ENCODE data around the gene ALPK1. TPM values are rescaled to one million over a fixed set of nuclear protein-coding genes. Genes with fewer than 3 reads are reported as not detected.

Gene ALPK1
- 10 to 100 TPM; 14.0 to 14.7 TPM for total RNA-seq

DNA sequence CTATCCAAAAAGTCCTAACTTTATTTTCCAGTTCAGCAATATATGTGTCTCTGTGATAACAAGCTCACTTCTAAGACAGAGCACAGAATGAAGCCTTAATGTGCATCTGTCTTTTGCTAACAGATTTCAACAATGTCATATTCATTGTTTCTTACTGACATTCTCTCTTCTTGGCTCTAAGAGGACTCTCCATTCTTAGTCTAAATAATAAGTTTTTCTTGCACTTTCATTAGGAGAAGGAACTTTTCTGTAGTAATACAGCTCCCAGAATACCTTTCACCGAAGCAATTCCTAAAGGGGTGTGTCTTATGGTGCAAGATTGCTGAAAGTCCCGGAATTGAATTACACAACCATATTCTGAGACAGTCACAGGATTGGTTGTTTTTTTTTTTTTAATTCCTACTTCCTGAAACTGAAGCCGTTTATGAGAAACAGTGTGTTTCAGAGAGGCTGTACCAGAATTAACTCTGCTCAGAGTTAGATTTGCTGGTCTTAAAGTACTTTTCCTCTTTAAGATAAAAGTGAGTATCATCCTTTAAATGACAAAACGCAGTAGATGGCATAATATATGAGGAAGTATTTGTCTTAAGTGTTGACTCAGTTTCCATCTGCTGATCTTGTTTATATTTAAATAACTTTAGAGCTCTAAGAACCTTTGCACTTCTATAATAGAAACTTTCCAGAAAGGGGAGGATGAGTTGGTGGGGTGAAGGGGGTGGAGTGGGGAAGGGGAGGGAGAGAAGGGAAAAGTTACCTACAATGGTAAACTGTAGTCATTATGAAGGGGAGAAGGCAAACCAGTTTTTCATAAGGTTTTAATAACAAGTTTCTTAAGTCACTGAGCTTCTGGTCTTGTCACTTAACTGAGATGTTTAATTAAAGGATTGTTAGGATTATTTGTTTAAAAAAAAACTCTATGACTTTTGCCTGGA, at the start of gene ALPK1:
ALPK1 (plus strand) TSS at position 421 of the 932 bp plus-strand sequence.
- H3K4me3 Mint-ChIP-seq, result peak within 1 kb of the TSS; percentile 84
- DNase-seq, result no peak

DNA sequence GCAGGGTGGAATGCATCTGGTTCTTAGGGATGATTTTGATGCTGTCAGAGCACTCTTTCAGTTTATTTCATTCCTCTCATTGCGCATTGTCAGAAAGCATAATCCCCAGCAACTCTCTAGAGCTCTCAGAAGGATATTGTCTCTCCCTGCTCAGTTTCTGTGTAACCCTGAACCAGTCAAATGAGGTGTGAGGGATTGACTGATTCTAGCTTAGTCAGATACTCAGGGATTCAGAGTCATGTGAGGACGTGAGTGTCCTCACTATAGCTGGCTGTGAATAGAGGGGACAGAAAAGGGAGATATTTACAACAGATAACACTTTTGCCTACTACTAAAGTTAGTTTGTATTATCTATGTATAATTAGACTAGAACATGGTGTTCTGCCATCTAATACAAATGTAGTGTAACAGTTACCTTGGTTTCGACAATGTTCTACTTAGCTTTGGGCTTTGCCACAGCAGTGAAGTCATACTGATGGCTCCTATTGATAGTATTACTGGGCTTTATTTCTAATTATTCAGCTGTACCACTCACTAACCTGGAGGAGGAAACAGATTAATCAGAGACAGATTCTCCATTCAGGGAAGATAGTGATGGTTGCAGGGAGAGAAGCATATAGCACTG, 46.0 kb upstream of the ALPK1 start:
- no peaks in the 10 kb centered on the region for H3K36me3 Mint-ChIP-seq
- no peaks in the 10 kb centered on the region for H3K9me3 Mint-ChIP-seq
- H3K4me3 Mint-ChIP-seq, result no peak overlapping the region
- H3K27me3 Mint-ChIP-seq, result no peaks in the 10 kb centered on the region
- peaks cover 14% of the 10 kb centered on the region for H3K4me1 Mint-ChIP-seq
- DNase-seq, result no peak
- no peak overlapping the region for H3K27ac Mint-ChIP-seq

More for the DNA sequence above, at the start of gene ALPK1:
- H3K4me1 Mint-ChIP-seq, result peaks cover 24% of the 10 kb centered on the region
- no peaks in the 10 kb centered on the region for H3K36me3 Mint-ChIP-seq
- H3K9me3 Mint-ChIP-seq, result no peaks in the 10 kb centered on the region
- H3K27ac Mint-ChIP-seq, result peak within 1 kb of the TSS; percentile 92
- H3K27me3 Mint-ChIP-seq, result no peaks in the 10 kb centered on the region

DNA sequence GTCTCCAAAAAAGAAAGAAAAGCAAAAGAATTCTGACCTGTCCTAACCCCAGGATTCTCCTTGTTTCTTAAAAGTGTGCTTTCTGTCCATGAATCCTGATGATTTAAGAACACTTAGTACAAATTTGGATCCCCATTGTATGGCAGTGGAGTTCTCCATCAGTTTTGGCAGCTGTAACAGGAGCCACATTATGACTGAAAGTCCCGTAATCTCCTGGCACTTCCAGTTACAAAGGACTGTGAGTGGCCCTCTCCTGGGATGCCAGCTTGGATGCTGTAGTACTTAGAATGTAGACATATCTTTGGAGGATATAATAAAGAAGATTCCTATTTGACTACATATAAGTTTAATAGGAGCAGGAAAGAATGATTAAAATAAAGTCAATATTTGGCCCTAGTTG, 44.9 kb upstream of the ALPK1 start:
- H3K4me3 Mint-ChIP-seq, result no peak overlapping the region

DNA sequence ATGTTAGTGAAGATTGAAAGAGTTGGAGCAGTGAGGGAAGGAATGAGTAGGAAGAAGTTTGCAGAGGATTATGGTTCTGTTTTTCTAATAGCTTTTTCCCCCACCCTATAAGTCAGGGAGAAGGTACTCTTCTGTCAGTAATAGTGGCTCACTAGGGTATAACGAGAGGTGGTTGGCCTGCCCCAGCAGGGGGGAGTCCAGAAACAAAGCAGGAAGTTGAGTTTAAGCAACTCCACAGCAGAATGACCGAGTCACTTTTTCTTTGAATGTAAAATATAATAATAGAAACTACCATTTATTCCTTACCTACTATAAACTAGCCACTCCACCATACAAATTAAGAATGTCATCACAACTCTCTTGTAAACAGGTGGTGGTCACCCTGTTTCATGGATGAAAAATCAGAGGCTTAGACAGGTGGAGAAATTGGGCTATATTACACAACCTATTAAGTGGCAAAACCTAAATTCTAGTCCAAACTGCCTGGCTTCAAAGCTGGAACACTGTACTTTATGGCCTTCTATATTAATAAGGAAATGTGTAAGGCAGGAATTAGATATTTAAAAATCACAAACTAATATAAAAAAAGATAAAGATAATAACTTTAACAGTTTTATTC, 43.7 kb upstream of the ALPK1 start:
- Mint-ChIP-seq H3K4me3 (no peak overlapping the region), H3K9me3 (no peaks in the 10 kb centered on the region), H3K27ac (no peak overlapping the region), H3K36me3 (peaks cover 2% of the 10 kb centered on the region), H3K27me3 (no peaks in the 10 kb centered on the region), H3K4me1 (peaks cover 9% of the 10 kb centered on the region)
- no peak for DNase-seq

More for the DNA sequence above, 44.9 kb upstream of the ALPK1 start:
- H3K9me3 Mint-ChIP-seq, result no peaks in the 10 kb centered on the region
- DNase-seq, result no peak
- H3K4me1 Mint-ChIP-seq, result peaks cover 14% of the 10 kb centered on the region
- H3K36me3 Mint-ChIP-seq, result peaks cover 2% of the 10 kb centered on the region
- no peak overlapping the region for H3K27ac Mint-ChIP-seq
- H3K27me3 Mint-ChIP-seq, result no peaks in the 10 kb centered on the region

DNA sequence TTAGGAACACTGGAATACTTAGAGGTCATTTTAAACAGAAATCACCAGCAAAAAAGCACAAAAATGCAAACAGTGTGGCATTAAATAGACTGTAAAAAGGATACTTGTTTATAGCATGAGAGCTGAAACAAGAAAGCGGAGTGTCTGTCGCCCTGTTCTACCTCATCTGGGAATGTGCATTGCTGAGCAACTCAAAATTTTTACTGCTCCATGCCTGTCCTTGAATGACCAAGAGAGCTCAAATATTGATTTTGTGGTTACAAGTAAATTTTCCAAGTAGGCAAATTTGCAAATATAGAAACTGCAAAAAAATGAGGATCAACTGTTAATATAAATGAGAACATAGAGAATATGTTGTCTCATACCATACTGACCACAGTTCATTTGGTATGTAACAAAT, 40.1 kb upstream of the ALPK1 start:
- peaks cover 5% of the 10 kb centered on the region for H3K4me1 Mint-ChIP-seq
- H3K27ac Mint-ChIP-seq, result no peak overlapping the region
- no peaks in the 10 kb centered on the region for H3K27me3 Mint-ChIP-seq
- H3K4me3 Mint-ChIP-seq, result no peak overlapping the region
- peaks cover 2% of the 10 kb centered on the region for H3K36me3 Mint-ChIP-seq
- no peak for DNase-seq
- no peaks in the 10 kb centered on the region for H3K9me3 Mint-ChIP-seq

DNA sequence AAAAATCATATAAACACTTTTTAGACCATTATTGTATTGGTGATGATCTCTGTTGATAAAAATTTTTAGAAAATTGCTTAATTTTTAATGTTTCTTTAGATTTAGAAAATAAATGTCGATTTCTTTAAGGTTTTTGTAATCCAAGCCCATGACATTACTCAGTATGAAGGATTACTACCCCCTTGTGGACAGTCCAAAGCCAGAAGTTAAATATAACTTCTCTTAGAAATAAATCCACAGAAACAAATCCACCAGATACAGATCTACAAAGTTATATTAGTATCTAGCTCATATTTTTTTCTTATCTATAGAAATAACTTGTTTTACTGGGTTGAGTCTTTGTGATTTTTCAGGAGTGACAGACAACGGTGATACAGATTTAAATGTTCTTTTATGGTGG, 30.3 kb upstream of the ALPK1 start:
- no peaks in the 10 kb centered on the region for H3K27me3 Mint-ChIP-seq
- peaks cover 14% of the 10 kb centered on the region for H3K36me3 Mint-ChIP-seq
- DNase-seq, result no peak
- no peak overlapping the region for H3K27ac Mint-ChIP-seq
- H3K9me3 Mint-ChIP-seq, result no peaks in the 10 kb centered on the region
- peaks cover 24% of the 10 kb centered on the region for H3K4me1 Mint-ChIP-seq
- H3K4me3 Mint-ChIP-seq, result no peak overlapping the region

DNA sequence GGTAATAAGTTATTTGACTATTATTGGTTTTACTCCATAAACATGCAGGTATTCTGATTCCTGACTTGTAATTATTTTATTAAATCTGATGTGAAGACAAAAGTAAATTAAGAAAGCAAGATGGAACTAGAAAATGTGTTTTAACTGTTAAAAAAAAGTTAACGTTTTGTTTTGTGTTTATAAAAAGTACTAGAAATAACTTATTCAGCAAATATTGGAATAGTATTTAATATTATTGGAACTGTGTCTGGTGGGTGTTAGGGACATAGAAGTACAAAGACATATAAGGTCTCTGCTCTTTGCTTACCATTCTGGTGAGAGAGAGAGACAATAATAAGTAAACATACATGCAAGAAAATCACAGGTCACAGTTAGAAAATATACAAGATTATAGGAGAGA, 27.1 kb upstream of the ALPK1 start:
- Mint-ChIP-seq H3K9me3 (no peaks in the 10 kb centered on the region), H3K27ac (peak overlapping the region; percentile 59), H3K27me3 (no peaks in the 10 kb centered on the region), H3K36me3 (peaks cover 32% of the 10 kb centered on the region), H3K4me1 (peaks cover 45% of the 10 kb centered on the region), H3K4me3 (no peak overlapping the region)
- DNase-seq, result no peak

DNA sequence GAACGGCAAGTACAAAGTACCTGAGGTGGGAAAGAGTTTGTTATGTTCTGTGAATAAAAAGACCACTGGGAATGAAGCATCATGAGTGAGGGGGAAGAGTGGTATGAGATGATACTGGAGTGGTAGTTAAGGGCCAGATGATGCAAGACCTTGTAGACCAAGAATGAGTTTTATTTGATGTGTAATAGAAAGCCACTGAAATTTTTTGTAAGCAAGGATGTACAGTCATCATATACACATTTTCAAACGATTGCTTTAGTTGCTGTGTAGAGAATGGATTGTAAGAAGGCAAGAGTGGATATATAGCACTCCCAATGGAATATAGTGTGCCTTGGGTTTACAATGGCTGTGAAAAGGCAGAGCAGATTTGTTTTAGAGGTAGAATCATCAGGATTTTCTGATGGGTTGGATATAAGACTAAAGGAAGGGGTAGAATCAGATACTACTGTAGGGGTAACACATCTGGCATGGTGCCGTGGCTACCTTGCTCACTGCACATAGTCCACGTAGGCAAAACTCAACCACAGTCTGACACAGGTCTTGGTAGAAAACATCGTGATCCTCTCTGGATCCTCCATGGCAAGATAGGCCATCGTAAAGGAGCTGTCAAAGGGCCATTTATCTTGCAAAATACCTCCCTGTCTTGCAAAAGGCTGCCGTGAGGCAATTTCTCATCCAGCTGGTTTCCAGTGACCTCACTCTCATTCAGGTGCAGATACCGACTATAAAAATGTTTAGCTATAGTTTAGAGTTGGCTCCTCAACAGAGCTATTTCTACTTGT, 26.3 kb upstream of the ALPK1 start:
- Mint-ChIP-seq H3K4me3 (no peak overlapping the region), H3K4me1 (peaks cover 49% of the 10 kb centered on the region), H3K9me3 (no peaks in the 10 kb centered on the region), H3K27ac (peak overlapping the region; percentile 59), H3K36me3 (peaks cover 34% of the 10 kb centered on the region), H3K27me3 (no peaks in the 10 kb centered on the region)
- DNase-seq, result no peak

DNA sequence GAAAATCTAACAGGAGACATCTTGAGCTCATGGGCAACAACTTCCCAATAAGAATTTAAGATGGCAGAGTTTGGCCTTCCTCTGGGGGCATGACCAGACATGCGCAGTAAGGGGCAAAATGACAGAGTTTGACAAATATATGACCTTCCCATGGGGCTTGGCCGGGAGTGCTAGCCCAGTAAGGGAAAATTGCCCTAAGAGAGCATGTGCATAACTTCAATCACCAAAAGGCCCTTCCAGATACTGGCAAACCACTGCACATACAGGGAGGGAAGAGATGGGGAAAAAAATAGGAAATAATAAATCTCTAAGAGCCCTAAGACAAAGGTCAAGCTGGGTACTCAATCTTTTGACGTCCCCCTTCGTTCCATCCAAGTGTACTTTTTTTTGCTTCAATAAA, 24.9 kb upstream of the ALPK1 start:
- H3K4me1 Mint-ChIP-seq, result peaks cover 53% of the 10 kb centered on the region

DNA sequence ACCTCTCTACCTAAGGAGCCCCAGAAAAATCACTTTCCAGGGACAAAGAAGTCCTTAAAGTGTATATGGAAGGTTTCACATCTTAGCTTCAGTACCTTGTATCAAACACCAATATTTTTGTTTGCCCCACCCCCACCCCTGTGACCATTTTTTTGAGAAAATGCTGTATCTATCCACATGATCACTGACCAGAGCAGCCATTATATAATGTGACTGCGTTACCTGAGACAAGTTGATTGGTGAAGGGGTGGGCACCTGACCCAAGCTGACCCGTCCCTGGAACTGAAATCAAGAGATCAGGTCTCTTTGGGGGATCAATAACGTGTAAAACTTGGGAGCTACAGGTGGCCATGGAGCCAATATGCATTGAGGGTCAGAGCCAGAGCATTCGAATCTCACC, 22.2 kb upstream of the ALPK1 start:
- no peak for DNase-seq
- peaks cover 61% of the 10 kb centered on the region for H3K36me3 Mint-ChIP-seq
- peaks cover 69% of the 10 kb centered on the region for H3K4me1 Mint-ChIP-seq
- no peaks in the 10 kb centered on the region for H3K9me3 Mint-ChIP-seq
- H3K4me3 Mint-ChIP-seq, result no peak overlapping the region
- H3K27ac Mint-ChIP-seq, result peak overlapping the region; percentile 53
- H3K27me3 Mint-ChIP-seq, result no peaks in the 10 kb centered on the region

More for the DNA sequence above, 24.9 kb upstream of the ALPK1 start:
- Mint-ChIP-seq H3K27ac (peak overlapping the region; percentile 22), H3K9me3 (no peaks in the 10 kb centered on the region), H3K4me3 (no peak overlapping the region), H3K27me3 (no peaks in the 10 kb centered on the region), H3K36me3 (peaks cover 42% of the 10 kb centered on the region)
- no peak for DNase-seq

DNA sequence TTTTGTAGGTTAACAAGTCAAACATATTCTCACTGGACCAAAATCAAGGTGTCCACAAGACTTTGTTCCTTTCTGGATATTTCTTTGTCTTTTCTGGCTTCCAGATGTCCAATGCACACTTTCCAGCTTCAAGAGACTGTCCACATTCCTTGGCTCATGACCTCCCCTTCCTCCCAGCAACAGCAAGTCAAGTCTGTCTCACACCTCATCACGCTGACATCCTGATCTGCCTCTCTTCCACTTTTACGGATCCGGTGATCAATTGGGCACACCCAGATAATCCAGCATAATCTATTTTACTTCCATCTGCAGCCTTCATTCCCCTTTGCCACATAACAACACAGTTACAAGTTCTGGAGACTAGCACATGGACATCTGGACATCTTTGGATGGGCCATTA, 21.1 kb upstream of the ALPK1 start:
- Mint-ChIP-seq H3K4me3 (no peak overlapping the region), H3K4me1 (peaks cover 68% of the 10 kb centered on the region), H3K36me3 (peaks cover 56% of the 10 kb centered on the region), H3K27me3 (no peaks in the 10 kb centered on the region), H3K27ac (peak overlapping the region; percentile 7), H3K9me3 (no peaks in the 10 kb centered on the region)
- DNase-seq, result no peak

DNA sequence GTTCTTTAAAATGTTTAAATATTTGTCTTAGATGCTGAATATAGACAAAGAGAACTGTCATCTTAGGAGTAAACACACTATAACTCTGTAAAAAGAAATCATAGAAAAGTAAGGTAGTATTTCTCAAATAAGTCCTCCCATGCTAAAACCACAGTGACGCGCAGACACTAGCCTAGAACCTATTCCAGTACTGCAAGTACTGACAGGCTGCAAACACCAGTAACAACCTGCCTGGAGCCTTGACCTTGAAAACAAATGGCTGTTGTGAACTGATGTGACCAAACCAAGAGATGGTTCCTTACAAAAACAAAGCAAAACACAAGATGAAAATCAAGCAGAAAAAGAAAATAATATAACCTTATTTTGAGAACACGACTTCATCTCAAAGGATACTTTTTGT, 19.9 kb upstream of the ALPK1 start:
- no peak for DNase-seq
- Mint-ChIP-seq H3K9me3 (peaks cover 6% of the 10 kb centered on the region), H3K27me3 (no peaks in the 10 kb centered on the region), H3K4me3 (no peak overlapping the region), H3K36me3 (peaks cover 59% of the 10 kb centered on the region), H3K4me1 (peaks cover 69% of the 10 kb centered on the region), H3K27ac (no peak overlapping the region)

DNA sequence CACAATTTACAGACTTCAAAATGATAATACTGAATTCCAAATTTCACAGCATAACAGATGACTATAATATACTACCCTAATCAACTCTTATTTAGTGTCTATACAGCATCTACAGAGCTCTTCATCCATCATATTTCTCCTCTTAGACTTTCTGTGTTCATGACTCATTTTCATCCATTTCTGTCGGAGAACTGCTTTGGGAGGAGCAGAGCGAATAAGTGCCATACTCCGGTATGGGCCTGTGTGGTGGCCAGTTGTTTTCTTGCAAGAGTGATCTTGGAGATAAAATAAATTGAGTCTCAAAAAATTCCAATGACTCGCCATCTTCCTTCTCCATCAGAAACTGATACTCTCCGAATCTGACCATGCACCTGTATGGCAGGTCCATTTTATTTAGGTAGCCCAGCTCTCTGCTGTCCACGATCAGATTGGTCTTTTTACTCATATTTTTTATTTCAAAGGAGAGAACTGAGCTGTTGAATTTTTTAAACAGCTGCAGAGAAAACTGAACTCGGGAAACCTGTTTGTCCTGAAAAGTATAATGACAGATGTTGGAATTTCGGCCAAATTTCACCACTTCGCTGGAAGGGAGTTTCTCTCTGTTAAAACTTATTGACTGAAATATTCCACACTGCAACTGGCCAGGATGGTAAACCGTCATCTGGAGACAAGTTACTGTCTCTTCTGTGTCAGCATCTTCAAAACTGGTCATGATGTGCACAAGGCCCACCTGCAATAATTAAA, 19.3 kb upstream of the ALPK1 start:
- Mint-ChIP-seq H3K27ac (peak overlapping the region; percentile 62), H3K4me1 (peaks cover 73% of the 10 kb centered on the region), H3K27me3 (no peaks in the 10 kb centered on the region), H3K4me3 (no peak overlapping the region), H3K9me3 (peaks cover 12% of the 10 kb centered on the region), H3K36me3 (peaks cover 61% of the 10 kb centered on the region)
- no peak for DNase-seq

Data from activated naive CD8-positive, alpha-beta T cell treated with anti-CD3 and anti-CD28 coated beads for 36 hours (primary cell).